K562 (cell line): ENCODE results near the gene CHPF. TPM values are rescaled to one million over a fixed set of nuclear protein-coding genes. Genes with fewer than 3 reads are reported as not detected.

Experiments
- ATF7 ChIP-seq: fragments of 450-650 bp; IDR thresholded peaks from 2 replicates; pipeline ENCODE4 v1.7.1; 2014; ENCODE audit warnings: mild to moderate bottlenecking, moderate library complexity
- C11orf30 ChIP-seq: fragments of 450-650 bp; IDR thresholded peaks from 2 replicates; pipeline ENCODE4 v1.6.1; 2016; ENCODE audit warnings: low read depth, mild to moderate bottlenecking
- CEBPG ChIP-seq, 3 experiments: fragments of 200-800 bp in 1 of 3; sonication (Bioruptor generic) in 1 of 3; sonication (generic) in 1 of 3; formaldehyde crosslinking in 1 of 3; IDR thresholded peaks in 2 of 3; conservative IDR thresholded peaks in 1 of 3; 2 replicates each; pipeline versions ENCODE4 v1.6.1 to v1.8.0; 2016 to 2022; ENCODE audit warnings: missing compliant biosample characterization in 2 of 3, missing genetic modification characterization in 2 of 3, mild to moderate bottlenecking in 1 of 3, missing genetic modification reagents in 1 of 3
- CHD2 ChIP-seq: IDR thresholded peaks from 2 replicates; pipeline ENCODE4 v1.6.1; 2011; ENCODE audit warnings: low read depth, low read length
- FOSL1 ChIP-seq: fragments of 200-800 bp; sonication (Bioruptor generic); conservative IDR thresholded peaks from 2 replicates; pipeline ENCODE4 v1.6.1; 2016; ENCODE audit warnings: missing genetic modification characterization, missing compliant biosample characterization
- FOXA3 ChIP-seq, 2 experiments: fragments of 450-650 bp in 1 of 2; sonication (generic) in 1 of 2; formaldehyde crosslinking; IDR thresholded peaks in 1 of 2; conservative IDR thresholded peaks in 1 of 2; 2 replicates each; pipeline versions ENCODE4 v1.4.0 to v1.8.0; 2020 to 2022; ENCODE audit warnings: mild to moderate bottlenecking in 2 of 2, missing genetic modification reagents in 1 of 2
- NCOR1 ChIP-seq: fragments of 450-650 bp; IDR thresholded peaks from 2 replicates; pipeline ENCODE4 v1.6.1; 2016; ENCODE audit warnings: mild to moderate bottlenecking, moderate library complexity
- PBX2 ChIP-seq, 2 experiments: IDR thresholded peaks in 1 of 2; conservative IDR thresholded peaks in 1 of 2; 2 replicates each; pipeline ENCODE4 v1.6.1; 2016; ENCODE audit warnings: low read depth in 2 of 2, mild to moderate bottlenecking in 1 of 2, missing compliant biosample characterization in 1 of 2, missing genetic modification characterization in 1 of 2, moderate library complexity in 1 of 2
- PKNOX1 ChIP-seq: fragments of 450-650 bp; IDR thresholded peaks from 2 replicates; pipeline ENCODE4 v1.6.1; 2016
- POLR2AphosphoS2 ChIP-seq: IDR thresholded peaks from 2 replicates; pipeline ENCODE4 v1.6.1; 2012; ENCODE audit warnings: low read length, improper control_type of control experiment
- PREB ChIP-seq: sonication (generic); formaldehyde crosslinking; IDR thresholded peaks from 2 replicates; pipeline ENCODE4 v1.8.1; 2023; ENCODE audit warnings: mild to moderate bottlenecking, missing genetic modification reagents
- PTTG1 ChIP-seq: fragments of 450-650 bp; IDR thresholded peaks from 2 replicates; pipeline ENCODE4 v1.6.1; 2016; ENCODE audit warnings: low read depth, mild to moderate bottlenecking, missing genetic modification characterization, missing compliant biosample characterization
- SMAD2 ChIP-seq: fragments of 150-350 bp; IDR thresholded peaks from 2 replicates; pipeline ENCODE4 v1.6.1; 2014; ENCODE audit warnings: low read depth, mild to moderate bottlenecking, low read length
- TCF7L2 ChIP-seq: fragments of 150-350 bp; IDR thresholded peaks from 2 replicates; pipeline ENCODE4 v1.6.1; 2016; ENCODE audit warnings: low read depth, mild to moderate bottlenecking, low read length, moderate library complexity
- ZNF407 ChIP-seq: fragments of 450-650 bp; IDR thresholded peaks from 2 replicates; pipeline ENCODE4 v1.6.1; 2016; ENCODE audit warnings: low read depth
- polyA plus RNA-seq, 8 experiments: library from polyadenylated mRNA; depleted of rRNA in 4 of 8; stranded (reverse) in 5 of 8; unstranded in 3 of 8; fragments of >200 nt; fragmentation: Nextera tagmentation in 2 of 8; fragmentation: Illumina TruSeq in 1 of 8; extraction: Ambion mirVana in 2 of 8; extraction: Trizol in 1 of 8; gene quantifications; 2 replicates each; pipeline versions ENCODE4 v1.2.1 to v1.2.3, GENCODE V29; 2011 to 2014; ENCODE audit warnings: inconsistent platforms in 1 of 8, missing spikeins in 1 of 8
- total RNA-seq, 7 experiments: library from RNA; depleted of rRNA in 6 of 7; stranded (reverse); fragments of >200 nt in 6 of 7; fragmentation: Illumina TruSeq in 2 of 7; extraction: Trizol in 2 of 7; gene quantifications; 2 replicates each; pipeline versions ENCODE4 v1.2.1 to v1.2.3, GENCODE V29; 2011 to 2021; ENCODE audit warnings: low replicate concordance in 1 of 7

The CHPF gene
- total and polyA plus RNA-seq, 9 of the 15 experiments (the other 6 are each of a cell fraction or from before 2014, with no cell fraction given): 0.15 to 57.2 (median 7.9) TPM

GRCh38 chr2:219500135-219500534 lies 43.5 kb downstream of the CHPF start (continued):
- TF ChIP-seq PTTG1 (tag): no peak
- no peak for TF ChIP-seq C11orf30
- TF ChIP-seq CEBPG (CRISPR knock-in tag; IDR thresholded peaks at IDR 0.05): no peak
- TF ChIP-seq CEBPG (tag; conservative IDR thresholded peaks at IDR 0.05 in 1 of 2, IDR thresholded peaks at IDR 0.05 in 1 of 2): no peak
- TF ChIP-seq POLR2AphosphoS2: no peak
- TF ChIP-seq ZNF407: no peak
- 0 out of 2 replicates have a peak, but pooled peaks have one; percentile 7 for TF ChIP-seq NCOR1
- TF ChIP-seq CHD2: no peak
- TF ChIP-seq PREB (CRISPR knock-in tag): no peak
- peak; percentile 44 for TF ChIP-seq PKNOX1
- peak; percentile 83 for TF ChIP-seq ATF7
- no peak for TF ChIP-seq PBX2 (CRISPR knock-in tag; IDR thresholded peaks at IDR 0.05; ENCODE audit: low read depth)
- peak; percentile 80 for TF ChIP-seq PBX2 (tag; conservative IDR thresholded peaks at IDR 0.05; ENCODE audit: low read depth)
- no peak for TF ChIP-seq SMAD2
- TF ChIP-seq TCF7L2: no peak
- no peak for TF ChIP-seq FOXA3 (CRISPR knock-in tag; conservative IDR thresholded peaks at IDR 0.05 in 1 of 2, IDR thresholded peaks at IDR 0.05 in 1 of 2)
- TF ChIP-seq FOSL1 (tag): no peak
